NCI-H774 (cell line): ENCODE data around the gene SLC26A9.
A peak's percentile ranks its signal among the peaks of the same experiment; 100 is the strongest.

Experiments
- DNase-seq: peaks from one replicate; lab custom pipeline; 2025; lab: John Stamatoyannopoulos, UW

SLC26A9 gene

GRCh38 chr1:205943245-205943644 lies at the start of gene SLC26A9:
Gene SLC26A9 (minus strand): TSS chr1:205943456. CDS start chr1:205935820, 7,636 bp downstream.
- DNase-seq = no peak

- DNase-seq = no peak
Observed at GRCh38 chr1:205992218-205992882, 49.1 kb upstream of the SLC26A9 start.

GRCh38 chr1:205991237-205991636 lies 48.0 kb upstream of the SLC26A9 start:
- no peak for DNase-seq

- no peak for DNase-seq
Observed at GRCh38 chr1:205990226-205990625, 47.0 kb upstream of the SLC26A9 start.

GRCh38 chr1:205989786-205990185 lies 46.5 kb upstream of the SLC26A9 start:
- DNase-seq = no peak

GRCh38 chr1:205988585-205988995 lies 45.3 kb upstream of the SLC26A9 start:
- DNase-seq = no peak

GRCh38 chr1:205986861-205987260 lies 43.6 kb upstream of the SLC26A9 start:
- no peak for DNase-seq

GRCh38 chr1:205986292-205986691 lies 43.0 kb upstream of the SLC26A9 start:
- no peak for DNase-seq

- DNase-seq = no peak
Observed at GRCh38 chr1:205985330-205986005, 42.2 kb upstream of the SLC26A9 start.

GRCh38 chr1:205983925-205984725 lies 40.9 kb upstream of the SLC26A9 start:
- DNase-seq = peak; percentile 16

GRCh38 chr1:205981257-205981656 lies 38.0 kb upstream of the SLC26A9 start:
- DNase-seq = no peak

GRCh38 chr1:205980237-205980870 lies 37.1 kb upstream of the SLC26A9 start:
- no peak for DNase-seq

GRCh38 chr1:205979301-205979700 lies 36.0 kb upstream of the SLC26A9 start:
- DNase-seq = no peak

- no peak for DNase-seq
Observed at GRCh38 chr1:205978676-205979075, 35.4 kb upstream of the SLC26A9 start.

GRCh38 chr1:205977402-205978014 lies 34.3 kb upstream of the SLC26A9 start:
- peak; percentile 67 for DNase-seq

GRCh38 chr1:205976708-205977401 lies 33.6 kb upstream of the SLC26A9 start:
- no peak for DNase-seq

- DNase-seq = no peak
Observed at GRCh38 chr1:205976036-205976435, 32.8 kb upstream of the SLC26A9 start.

- DNase-seq = no peak
Observed at GRCh38 chr1:205975387-205975998, 32.2 kb upstream of the SLC26A9 start.

- DNase-seq = no peak
Observed at GRCh38 chr1:205974712-205975111, 31.5 kb upstream of the SLC26A9 start.

- no peak for DNase-seq
Observed at GRCh38 chr1:205973377-205974232, 30.3 kb upstream of the SLC26A9 start.
